ENCODE results near the gene RAB11FIP4. TPM values are rescaled to one million over a fixed set of nuclear protein-coding genes. Genes with fewer than 3 reads are reported as not detected.

RAB11FIP4 gene
- total and polyA plus RNA-seq, 2 donors from 2014 or later: 10.0 to 32.5 TPM

DNA sequence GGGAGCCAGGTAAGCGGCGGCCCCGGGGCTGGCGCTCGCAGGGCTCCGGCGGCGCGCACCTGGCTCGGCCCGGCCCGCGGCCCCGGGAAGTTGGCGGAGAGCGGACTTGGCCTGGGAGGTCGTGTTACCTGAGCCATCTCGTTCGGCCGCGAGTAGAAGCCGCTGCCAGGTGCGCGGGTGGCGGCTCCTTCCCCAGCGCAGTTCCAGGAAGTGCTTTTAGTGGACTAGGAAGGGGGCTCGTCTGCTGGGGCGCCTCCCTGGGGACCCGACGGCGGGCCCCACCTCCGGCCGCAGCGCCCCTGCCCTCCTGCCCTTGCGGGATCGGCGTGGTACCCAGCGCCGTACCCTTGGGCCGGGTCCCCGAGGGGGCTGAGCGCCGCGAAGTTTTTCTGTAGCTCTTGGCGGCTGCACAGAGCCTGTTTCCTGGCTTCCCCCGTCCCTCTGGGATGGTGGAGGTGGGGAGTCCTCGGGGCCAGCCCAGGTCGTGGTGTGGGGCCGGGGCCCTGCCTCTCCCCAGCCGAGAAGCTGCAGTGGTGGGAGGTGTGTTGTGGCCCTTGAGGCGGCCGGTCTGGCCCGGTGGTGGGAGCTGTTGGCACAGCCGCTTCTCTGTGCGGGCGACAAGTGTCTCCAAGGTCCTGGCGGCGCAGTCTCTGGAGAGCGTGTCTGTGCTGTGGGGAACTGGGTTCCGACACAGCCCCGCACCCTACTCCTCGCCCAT lies 96.9 kb downstream of the RAB11FIP4 start:
- H3K27ac ChIP-seq (ENCODE audit: low read depth in 2 of 2, low read length in 2 of 2): peak overlapping the region; percentile 89 to 93
- peaks cover 4% of the 10 kb centered on the region for H3K27me3 ChIP-seq (ENCODE audit: control insufficient read depth, insufficient read depth, low read length)
- TF ChIP-seq CTCF (IDR thresholded peaks at IDR 0.05; ENCODE audit: borderline replicate concordance, extremely low read depth, insufficient read depth): no peak
- intact Hi-C loops (cut with DNase I): no loop called here
- peak overlapping the region; percentile 26 to 69 (median 65) for H3K4me3 ChIP-seq (ENCODE audit: low read length in 3 of 3)
- no peak for FAIRE-seq
- peaks cover 0 to 43% (median 22%) of the 10 kb centered on the region in 3 donors for H3K4me1 ChIP-seq (ENCODE audit: control insufficient read depth in 2 of 3, insufficient read depth in 2 of 3, low read depth in 1 of 3, low read length in 3 of 3)
- H3K36me3 ChIP-seq (ENCODE audit: control insufficient read depth in 2 of 3, insufficient read depth in 3 of 3, low read length in 3 of 3): no peaks in the 10 kb centered on the region
- peak; percentile 45 to 86 (median 48) for DNase-seq
- H3K9ac ChIP-seq (ENCODE audit: low read length in 3 of 3): peak overlapping the region in 2 of 3 donors; percentile 68 to 87
- H3K9me3 ChIP-seq (ENCODE audit: control insufficient read depth in 2 of 3, insufficient read depth in 1 of 3, low read length in 3 of 3): no peaks in the 10 kb centered on the region

GRCh38 chr17:31488982-31489294 lies 97.5 kb downstream of the RAB11FIP4 start:
- DNase-seq: peak in 1 of 5 donors; percentile 29
- Histone ChIP-seq H3K36me3 (ENCODE audit: control insufficient read depth in 2 of 3, insufficient read depth in 3 of 3, low read length in 3 of 3) (no peaks in the 10 kb centered on the region), H3K9ac (ENCODE audit: low read length in 3 of 3) (peak overlapping the region in 2 of 3 donors; percentile 68 to 87), H3K9me3 (ENCODE audit: control insufficient read depth in 2 of 3, insufficient read depth in 1 of 3, low read length in 3 of 3) (no peaks in the 10 kb centered on the region), H3K27me3 (ENCODE audit: control insufficient read depth, insufficient read depth, low read length) (peaks cover 4% of the 10 kb centered on the region), H3K4me3 (ENCODE audit: low read length in 3 of 3) (peak overlapping the region; percentile 26 to 69 (median 65)), H3K27ac (ENCODE audit: low read depth in 2 of 2, low read length in 2 of 2) (peak overlapping the region; percentile 89 to 93), H3K4me1 (ENCODE audit: control insufficient read depth in 2 of 3, insufficient read depth in 2 of 3, low read depth in 1 of 3, low read length in 3 of 3) (peaks cover 0 to 48% (median 28%) of the 10 kb centered on the region in 3 donors)
- intact Hi-C loops (cut with DNase I): no loop called here
- no peak for TF ChIP-seq CTCF (IDR thresholded peaks at IDR 0.05; ENCODE audit: borderline replicate concordance, extremely low read depth, insufficient read depth)
- FAIRE-seq: no peak

- Histone ChIP-seq H3K9me3 (ENCODE audit: control insufficient read depth in 2 of 3, insufficient read depth in 1 of 3, low read length in 3 of 3) (no peaks in the 10 kb centered on the region), H3K27ac (ENCODE audit: low read depth in 2 of 2, low read length in 2 of 2) (peak overlapping the region; percentile 89 to 93), H3K4me1 (ENCODE audit: control insufficient read depth in 2 of 3, insufficient read depth in 2 of 3, low read depth in 1 of 3, low read length in 3 of 3) (peaks cover 0 to 52% (median 31%) of the 10 kb centered on the region in 3 donors), H3K9ac (ENCODE audit: low read length in 3 of 3) (peak overlapping the region in 1 of 3 donors; percentile 68), H3K4me3 (ENCODE audit: low read length in 3 of 3) (peak overlapping the region; percentile 26 to 69 (median 65)), H3K27me3 (ENCODE audit: control insufficient read depth, insufficient read depth, low read length) (peaks cover 4% of the 10 kb centered on the region), H3K36me3 (ENCODE audit: control insufficient read depth in 2 of 3, insufficient read depth in 3 of 3, low read length in 3 of 3) (no peaks in the 10 kb centered on the region)
- FAIRE-seq (no peak), DNase-seq (peak in 3 of 5 donors; percentile 14 to 87 (median 66))
- no peak for TF ChIP-seq CTCF (IDR thresholded peaks at IDR 0.05; ENCODE audit: borderline replicate concordance, extremely low read depth, insufficient read depth)
- intact Hi-C loops (cut with DNase I): no loop called here
Observed at GRCh38 chr17:31489295-31490018, 98.0 kb downstream of the RAB11FIP4 start.

Data from kidney (tissue), 14 donors.